Natural killer cell treated with Interleukin-12 subunit alpha and Interleukin-12 subunit beta and Interleukin-15 and Interleukin-18, amount 100 ng/mL, for 72 hours (primary cell): ENCODE results near the gene IVNS1ABP. TPM values are rescaled to one million over a fixed set of nuclear protein-coding genes. Genes with fewer than 3 reads are reported as not detected.
"Not testable (repeated sequence)": the region's sequence is repeated elsewhere in the genome, so short reads cannot be mapped to it uniquely, and the experiment has no call there.

Experiments used
- ATAC-seq, 2 donors: fragments of 150-1000 bp; cut with Tn5 transposase in 1 of 2; sonication (Bioruptor Pico), chemical (Tn5 transposase) in 1 of 2; 2 replicates each; pipeline ENCODE4 v1.10.0; 2021
- DNase-seq: peaks from one replicate; pipeline ENCODE4 v3.0.0; 2022; ENCODE audit warnings: low spot score
- H3K27ac Mint-ChIP-seq, 2 donors: 1 replicate in 1 of 2; 2 replicates in 1 of 2; pipeline ENCODE4 v1.8.0; 2022; ENCODE audit warnings: mixed read lengths in 2 of 2, mild to moderate bottlenecking in 1 of 2, moderate library complexity in 1 of 2
- H3K27me3 Mint-ChIP-seq, 2 donors: 1 replicate in 1 of 2; 2 replicates in 1 of 2; pipeline ENCODE4 v1.8.0; 2022; ENCODE audit warnings: mixed read lengths in 2 of 2
- H3K36me3 Mint-ChIP-seq: one replicate; pipeline ENCODE4 v1.8.0; 2022; ENCODE audit warnings: mixed read lengths
- H3K4me1 Mint-ChIP-seq, 2 donors: 1 replicate in 1 of 2; 2 replicates in 1 of 2; pipeline ENCODE4 v1.8.0; 2022; ENCODE audit warnings: low read depth in 2 of 2, mixed read lengths in 2 of 2, mild to moderate bottlenecking in 1 of 2
- H3K4me3 Mint-ChIP-seq: one replicate; pipeline ENCODE4 v1.8.0; 2022; ENCODE audit warnings: mixed read lengths
- H3K9me3 Mint-ChIP-seq: 2 replicates; pipeline ENCODE4 v1.8.0; 2022; ENCODE audit warnings: mixed read lengths
- total RNA-seq, 2 donors: library from RNA; stranded (reverse); gene quantifications; one replicate each; pipeline ENCODE4 v1.2.3, GENCODE V29; 2022

IVNS1ABP gene
- total RNA-seq, 2 donors from 2014 or later, result 744 to 950 TPM

GRCh38 chr1:185321104-185321503 lies 4.1 kb upstream of the IVNS1ABP start:
- peak overlapping the region; percentile 53 to 98 for H3K27ac Mint-ChIP-seq
- H3K27me3 Mint-ChIP-seq, ATAC-seq, H3K9me3 Mint-ChIP-seq, H3K4me3 Mint-ChIP-seq, DNase-seq: not testable (repeated sequence)
- H3K4me1 Mint-ChIP-seq, result peaks cover 29 to 30% of the 10 kb centered on the region in 2 donors
- peaks cover 15% of the 10 kb centered on the region for H3K36me3 Mint-ChIP-seq

- Mint-ChIP-seq H3K4me1 (peaks cover 32 to 37% of the 10 kb centered on the region in 2 donors), H3K9me3 (peaks cover 6% of the 10 kb centered on the region), H3K4me3 (peak overlapping the region; percentile 39), H3K27me3 (no peaks in the 10 kb centered on the region), H3K36me3 (peaks cover 34% of the 10 kb centered on the region), H3K27ac (peak overlapping the region; percentile 87 to 98)
- DNase-seq, result no peak
- ATAC-seq, result no peak
Observed at GRCh38 chr1:185319139-185319475, 2.1 kb upstream of the IVNS1ABP start.

GRCh38 chr1:185318431-185319138 lies 1.5 kb upstream of the IVNS1ABP start:
- Mint-ChIP-seq H3K4me1 (peaks cover 33 to 42% of the 10 kb centered on the region in 2 donors), H3K9me3 (peaks cover 6% of the 10 kb centered on the region), H3K27ac (peak overlapping the region; percentile 87 to 98), H3K27me3 (no peaks in the 10 kb centered on the region), H3K4me3 (peak overlapping the region; percentile 92), H3K36me3 (peaks cover 40% of the 10 kb centered on the region)
- ATAC-seq (no peak), DNase-seq (no peak)

- Mint-ChIP-seq H3K9me3 (peaks cover 6% of the 10 kb centered on the region), H3K4me3 (peak overlapping the region; percentile 92), H3K4me1 (peaks cover 35 to 47% of the 10 kb centered on the region in 2 donors), H3K27ac (peak overlapping the region; percentile 87 to 98), H3K36me3 (peaks cover 46% of the 10 kb centered on the region), H3K27me3 (no peaks in the 10 kb centered on the region)
- ATAC-seq, result no peak
- DNase-seq, result peak; percentile 92
Observed at GRCh38 chr1:185317886-185318310, 855 bp upstream of the IVNS1ABP start.

GRCh38 chr1:185316163-185317033 lies 645 bp downstream of the IVNS1ABP start:
- H3K36me3 Mint-ChIP-seq, result peaks cover 60% of the 10 kb centered on the region
- H3K9me3 Mint-ChIP-seq, result peaks cover 6% of the 10 kb centered on the region
- no peaks in the 10 kb centered on the region for H3K27me3 Mint-ChIP-seq
- H3K27ac Mint-ChIP-seq, result peak overlapping the region; percentile 87 to 98
- H3K4me1 Mint-ChIP-seq, result peaks cover 45 to 57% of the 10 kb centered on the region in 2 donors
- ATAC-seq, result peak; percentile 68 to 71
- DNase-seq, result peak; percentile 96
- H3K4me3 Mint-ChIP-seq, result peak overlapping the region; percentile 92

- H3K4me1 Mint-ChIP-seq, result peaks cover 43 to 58% of the 10 kb centered on the region in 2 donors
- H3K27me3 Mint-ChIP-seq, result no peaks in the 10 kb centered on the region
- H3K4me3 Mint-ChIP-seq, result peak overlapping the region; percentile 92
- ATAC-seq (no peak), DNase-seq (no peak)
- H3K27ac Mint-ChIP-seq, result peak overlapping the region; percentile 87 to 98
- peaks cover 57% of the 10 kb centered on the region for H3K36me3 Mint-ChIP-seq
- no peaks in the 10 kb centered on the region for H3K9me3 Mint-ChIP-seq
Observed at GRCh38 chr1:185315445-185316071, 1.5 kb downstream of the IVNS1ABP start.

- DNase-seq, result no peak
- H3K27ac Mint-ChIP-seq, result peak overlapping the region; percentile 87 to 98
- peaks cover 56% of the 10 kb centered on the region for H3K36me3 Mint-ChIP-seq
Observed at GRCh38 chr1:185314411-185314810, 2.6 kb downstream of the IVNS1ABP start.

GRCh38 chr1:185312361-185313138 lies 4.5 kb downstream of the IVNS1ABP start:
- no peak for DNase-seq
- Mint-ChIP-seq H3K9me3 (no peaks in the 10 kb centered on the region), H3K27me3 (no peaks in the 10 kb centered on the region), H3K4me3 (peak overlapping the region; percentile 92), H3K36me3 (peaks cover 65% of the 10 kb centered on the region), H3K27ac (peak overlapping the region; percentile 87 to 98), H3K4me1 (peaks cover 29 to 40% of the 10 kb centered on the region in 2 donors)
- no peak for ATAC-seq

More at GRCh38 chr1:185314411-185314810, 2.6 kb downstream of the IVNS1ABP start:
- Mint-ChIP-seq H3K4me1 (peaks cover 39 to 52% of the 10 kb centered on the region in 2 donors), H3K4me3 (peak overlapping the region; percentile 92), H3K9me3 (no peaks in the 10 kb centered on the region), H3K27me3 (no peaks in the 10 kb centered on the region)
- no peak for ATAC-seq

- ATAC-seq, result no peak
- peak overlapping the region; percentile 92 for H3K4me3 Mint-ChIP-seq
- no peak for DNase-seq
- peaks cover 29 to 46% of the 10 kb centered on the region in 2 donors for H3K4me1 Mint-ChIP-seq
- H3K27me3 Mint-ChIP-seq, result no peaks in the 10 kb centered on the region
- no peaks in the 10 kb centered on the region for H3K9me3 Mint-ChIP-seq
- peak overlapping the region; percentile 87 to 98 for H3K27ac Mint-ChIP-seq
- H3K36me3 Mint-ChIP-seq, result peaks cover 70% of the 10 kb centered on the region
Observed at GRCh38 chr1:185311589-185312225, 5.3 kb downstream of the IVNS1ABP start.

- Mint-ChIP-seq H3K4me1 (peaks cover 39 to 59% of the 10 kb centered on the region in 2 donors), H3K27me3 (no peaks in the 10 kb centered on the region), H3K27ac (peak overlapping the region; percentile 87 to 98), H3K4me3 (peak overlapping the region; percentile 92), H3K9me3 (no peaks in the 10 kb centered on the region), H3K36me3 (peaks cover 74% of the 10 kb centered on the region)
- ATAC-seq (no peak), DNase-seq (no peak)
Observed at GRCh38 chr1:185309566-185309965, 7.5 kb downstream of the IVNS1ABP start.

- Mint-ChIP-seq H3K27ac (peak overlapping the region; percentile 78 to 79), H3K36me3 (peaks cover 74% of the 10 kb centered on the region), H3K4me1 (peaks cover 43 to 58% of the 10 kb centered on the region in 2 donors)
Observed at GRCh38 chr1:185308126-185308525, 8.9 kb downstream of the IVNS1ABP start.

GRCh38 chr1:185305419-185305818 lies 11.6 kb downstream of the IVNS1ABP start:
- Mint-ChIP-seq H3K36me3 (peaks cover 70% of the 10 kb centered on the region), H3K4me1 (peaks cover 40 to 51% of the 10 kb centered on the region in 2 donors), H3K27ac (peak overlapping the region; percentile 78 to 79), H3K4me3 (peak overlapping the region; percentile 59), H3K27me3 (no peaks in the 10 kb centered on the region), H3K9me3 (no peaks in the 10 kb centered on the region)
- peak in 1 of 2 donors; percentile 43 for ATAC-seq
- no peak for DNase-seq

More at GRCh38 chr1:185308126-185308525, 8.9 kb downstream of the IVNS1ABP start:
- peak overlapping the region; percentile 80 for H3K4me3 Mint-ChIP-seq
- H3K9me3 Mint-ChIP-seq, result no peaks in the 10 kb centered on the region
- H3K27me3 Mint-ChIP-seq, result no peaks in the 10 kb centered on the region
- ATAC-seq (no peak), DNase-seq (no peak)
